Fibroblast of villous mesenchyme (primary cell): ENCODE results near the gene CFAP57. TPM values are rescaled to one million over a fixed set of nuclear protein-coding genes. Genes with fewer than 3 reads are reported as not detected.

Source experiments
- DNase-seq: peaks from one replicate; pipeline ENCODE4 v3.0.0-alpha.2; 2010; ENCODE audit warnings: low read depth
- H3K4me3 ChIP-seq: 2 replicates; pipeline ENCODE4 v1.5.1; 2011; ENCODE audit warnings: low read depth, mild to moderate bottlenecking, low read length
- CTCF ChIP-seq: IDR thresholded peaks from 2 replicates; pipeline ENCODE4 v1.5.1; 2012; ENCODE audit warnings: low read depth, mild to moderate bottlenecking, low read length; ENCODE audit not compliant: insufficient read depth
- total RNA-seq: library from RNA; depleted of rRNA; stranded (reverse); fragments of >200 nt; gene quantifications from 2 replicates; pipeline ENCODE4 v1.2.3, GENCODE V29; 2012

Gene CFAP57
- total RNA-seq, 1 donor = under 0.01 TPM

- no peak overlapping the region for H3K4me3 ChIP-seq
- TF ChIP-seq CTCF = no peak
- no peak for DNase-seq
Measured at GRCh38 chr1:43238991-43239469, 66.9 kb downstream of the CFAP57 start.

GRCh38 chr1:43239484-43239883 is 67.4 kb downstream of the CFAP57 start:
- H3K4me3 ChIP-seq = no peak overlapping the region
- no peak for DNase-seq
- TF ChIP-seq CTCF = no peak

- no peak overlapping the region for H3K4me3 ChIP-seq
- no peak for TF ChIP-seq CTCF
- no peak for DNase-seq
Measured at GRCh38 chr1:43241413-43241836, 69.3 kb downstream of the CFAP57 start.

GRCh38 chr1:43243299-43243698 is 71.2 kb downstream of the CFAP57 start:
- DNase-seq = no peak
- no peak for TF ChIP-seq CTCF
- H3K4me3 ChIP-seq = no peak overlapping the region

- TF ChIP-seq CTCF = no peak
- H3K4me3 ChIP-seq = no peak overlapping the region
- DNase-seq = no peak
Measured at GRCh38 chr1:43246466-43247213, 74.5 kb downstream of the CFAP57 start.

GRCh38 chr1:43247256-43247921 is 75.3 kb downstream of the CFAP57 start:
- no peak for TF ChIP-seq CTCF
- no peak overlapping the region for H3K4me3 ChIP-seq
- no peak for DNase-seq
